GM12801 (cell line): Measurements from ENCODE around the gene PDE1A.

Experiments
- TF ChIP-seq, protein P1 (sequence below): IDR thresholded peaks from one replicate; pipeline ENCODE4 v1.5.1; 2011; ENCODE audit warnings: control low read depth; ENCODE audit not compliant: insufficient read length; ENCODE audit errors: extremely low read depth

Gene PDE1A

DNA sequence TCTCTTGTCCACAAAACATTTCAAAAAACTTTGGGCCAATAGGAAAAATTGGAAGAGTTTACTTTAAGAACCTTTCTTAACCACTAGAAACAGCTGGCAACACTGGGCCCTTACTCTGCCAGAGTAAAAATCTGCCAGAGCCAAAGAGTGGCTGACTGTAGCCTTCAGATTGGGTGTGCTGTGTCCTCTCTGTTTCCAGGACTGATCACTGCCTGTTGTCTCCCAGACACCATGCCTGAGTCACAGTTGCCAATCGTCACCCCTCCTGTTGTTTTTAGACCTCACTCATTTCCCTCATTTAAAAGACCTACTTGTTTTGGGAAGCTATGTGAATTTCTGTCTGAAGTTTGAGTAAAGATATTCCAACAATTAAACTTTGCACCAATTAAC is 282.1 kb downstream of the PDE1A start:
- TF ChIP-seq, protein P1, sequence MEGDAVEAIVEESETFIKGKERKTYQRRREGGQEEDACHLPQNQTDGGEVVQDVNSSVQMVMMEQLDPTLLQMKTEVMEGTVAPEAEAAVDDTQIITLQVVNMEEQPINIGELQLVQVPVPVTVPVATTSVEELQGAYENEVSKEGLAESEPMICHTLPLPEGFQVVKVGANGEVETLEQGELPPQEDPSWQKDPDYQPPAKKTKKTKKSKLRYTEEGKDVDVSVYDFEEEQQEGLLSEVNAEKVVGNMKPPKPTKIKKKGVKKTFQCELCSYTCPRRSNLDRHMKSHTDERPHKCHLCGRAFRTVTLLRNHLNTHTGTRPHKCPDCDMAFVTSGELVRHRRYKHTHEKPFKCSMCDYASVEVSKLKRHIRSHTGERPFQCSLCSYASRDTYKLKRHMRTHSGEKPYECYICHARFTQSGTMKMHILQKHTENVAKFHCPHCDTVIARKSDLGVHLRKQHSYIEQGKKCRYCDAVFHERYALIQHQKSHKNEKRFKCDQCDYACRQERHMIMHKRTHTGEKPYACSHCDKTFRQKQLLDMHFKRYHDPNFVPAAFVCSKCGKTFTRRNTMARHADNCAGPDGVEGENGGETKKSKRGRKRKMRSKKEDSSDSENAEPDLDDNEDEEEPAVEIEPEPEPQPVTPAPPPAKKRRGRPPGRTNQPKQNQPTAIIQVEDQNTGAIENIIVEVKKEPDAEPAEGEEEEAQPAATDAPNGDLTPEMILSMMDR: no peak

DNA sequence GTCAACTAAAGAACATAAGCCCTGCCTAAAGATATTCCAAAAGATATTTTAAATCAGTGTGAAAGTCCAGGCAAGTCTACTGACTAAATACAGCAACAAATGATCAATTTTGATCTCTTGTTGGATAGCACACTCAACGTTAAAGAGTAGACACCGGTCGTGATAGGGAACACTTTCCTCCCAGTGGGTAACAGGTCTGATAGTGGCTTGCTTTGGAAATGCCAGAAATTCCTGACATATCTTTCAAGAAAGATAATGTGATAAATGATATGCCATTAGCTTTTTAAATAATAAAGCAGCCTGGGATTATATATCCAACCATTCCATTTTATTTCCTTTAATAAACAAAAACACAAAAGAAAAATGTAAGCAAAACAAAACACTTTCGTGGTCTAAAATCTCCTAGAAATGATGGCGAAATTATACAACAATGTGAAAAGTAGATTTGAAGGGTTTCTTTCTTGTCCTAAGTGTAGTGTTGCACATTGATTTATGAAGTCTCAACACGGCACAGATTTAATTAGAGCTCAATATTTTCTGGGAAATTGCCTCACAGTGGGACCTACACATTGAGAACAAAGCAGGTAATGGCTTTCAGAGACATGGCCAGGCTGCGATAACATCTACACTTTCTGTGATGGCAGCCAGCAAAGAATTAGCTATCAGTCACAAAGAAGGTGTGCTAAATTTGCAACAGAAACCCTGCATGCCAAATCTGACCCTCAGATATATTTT is 282.6 kb downstream of the PDE1A start:
- TF ChIP-seq, protein P1: no peak

DNA sequence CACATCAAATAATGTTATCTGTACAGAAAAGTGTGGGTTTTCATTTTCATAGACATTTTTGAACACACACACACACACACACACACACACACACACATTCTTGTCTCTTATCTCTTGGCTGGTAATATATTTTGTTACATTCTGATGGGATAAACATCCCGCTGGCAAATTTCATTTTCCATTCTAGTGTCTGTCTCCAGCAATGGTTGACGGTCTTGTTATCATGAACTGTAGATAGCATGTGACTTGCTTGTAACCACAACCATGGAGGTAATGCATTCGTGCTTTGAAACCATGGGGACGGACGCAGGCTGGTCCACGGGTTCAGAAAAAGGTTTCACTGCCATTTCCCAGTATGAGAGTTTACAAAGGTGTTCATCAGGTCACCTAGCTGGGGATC is 284.8 kb downstream of the PDE1A start:
- TF ChIP-seq, protein P1: no peak

DNA sequence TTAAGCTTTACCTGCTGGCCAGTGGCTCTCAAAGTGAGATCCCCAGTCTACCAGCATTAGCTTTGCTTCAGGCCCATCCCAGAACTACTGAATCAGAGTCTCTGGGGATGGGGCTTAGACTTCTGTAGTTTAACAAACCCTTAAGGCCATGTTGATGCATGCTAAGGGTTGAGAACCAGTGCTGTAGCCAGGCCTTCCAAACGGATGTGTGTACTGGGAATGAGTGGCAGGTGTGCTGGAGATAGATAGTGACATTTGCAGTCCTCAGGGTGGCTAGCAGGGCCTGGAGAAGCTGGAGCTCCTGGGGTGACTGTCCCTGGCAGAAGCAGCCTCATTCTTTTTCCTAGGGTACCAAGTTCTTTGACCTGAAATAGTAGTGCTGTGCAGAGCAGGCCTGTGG is 292.6 kb downstream of the PDE1A start:
- TF ChIP-seq, protein P1: no peak

DNA sequence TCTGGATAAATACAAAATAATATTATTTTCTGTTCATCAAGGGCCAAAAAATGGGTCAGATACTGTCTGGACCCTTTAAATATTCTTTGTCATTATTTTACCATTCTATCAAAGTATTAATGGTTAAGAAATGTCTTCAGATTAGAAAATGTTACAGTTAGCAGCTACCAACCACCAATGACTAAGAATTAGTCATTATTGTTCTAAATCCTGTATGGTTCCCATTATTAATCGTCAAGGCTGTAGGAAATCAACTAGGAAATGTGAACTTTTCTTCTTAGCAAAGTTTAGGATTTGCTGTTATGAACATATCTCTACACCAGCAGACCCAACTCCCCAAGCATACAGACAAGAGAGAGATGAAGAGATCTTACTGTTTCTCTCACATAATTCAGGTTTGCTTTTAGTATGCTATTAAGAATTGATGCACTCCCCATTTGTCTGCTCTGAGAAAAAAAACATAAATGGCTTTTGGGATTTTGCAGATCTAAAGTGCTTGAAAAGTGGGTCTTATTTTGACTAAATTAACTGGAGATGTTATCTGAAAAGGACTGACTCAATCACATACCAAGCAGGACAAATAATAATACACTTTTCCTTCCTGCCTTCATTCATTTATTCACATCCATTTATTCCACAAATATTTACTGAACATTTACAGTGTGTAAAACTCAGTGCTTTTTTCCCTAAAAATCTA is 293.5 kb downstream of the PDE1A start:
- TF ChIP-seq, protein P1: no peak

DNA sequence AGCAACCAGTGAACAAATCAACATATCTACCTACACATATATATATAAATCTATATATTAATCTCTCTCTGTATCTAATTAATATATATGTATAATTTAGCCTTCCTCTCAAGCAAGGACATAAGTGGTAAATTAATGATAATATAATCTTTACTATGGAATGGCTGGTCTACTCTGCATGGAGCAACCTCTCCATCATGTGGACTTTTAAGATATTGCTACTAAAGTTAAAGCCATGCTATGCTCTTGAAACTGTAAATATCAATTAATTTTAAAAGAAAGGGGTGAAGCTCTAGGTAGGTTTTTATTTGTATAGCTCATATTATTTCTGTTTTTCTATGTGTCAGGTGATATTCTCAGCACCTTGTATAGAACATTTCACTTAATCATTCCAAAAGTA is 294.2 kb downstream of the PDE1A start:
- TF ChIP-seq, protein P1: no peak

DNA sequence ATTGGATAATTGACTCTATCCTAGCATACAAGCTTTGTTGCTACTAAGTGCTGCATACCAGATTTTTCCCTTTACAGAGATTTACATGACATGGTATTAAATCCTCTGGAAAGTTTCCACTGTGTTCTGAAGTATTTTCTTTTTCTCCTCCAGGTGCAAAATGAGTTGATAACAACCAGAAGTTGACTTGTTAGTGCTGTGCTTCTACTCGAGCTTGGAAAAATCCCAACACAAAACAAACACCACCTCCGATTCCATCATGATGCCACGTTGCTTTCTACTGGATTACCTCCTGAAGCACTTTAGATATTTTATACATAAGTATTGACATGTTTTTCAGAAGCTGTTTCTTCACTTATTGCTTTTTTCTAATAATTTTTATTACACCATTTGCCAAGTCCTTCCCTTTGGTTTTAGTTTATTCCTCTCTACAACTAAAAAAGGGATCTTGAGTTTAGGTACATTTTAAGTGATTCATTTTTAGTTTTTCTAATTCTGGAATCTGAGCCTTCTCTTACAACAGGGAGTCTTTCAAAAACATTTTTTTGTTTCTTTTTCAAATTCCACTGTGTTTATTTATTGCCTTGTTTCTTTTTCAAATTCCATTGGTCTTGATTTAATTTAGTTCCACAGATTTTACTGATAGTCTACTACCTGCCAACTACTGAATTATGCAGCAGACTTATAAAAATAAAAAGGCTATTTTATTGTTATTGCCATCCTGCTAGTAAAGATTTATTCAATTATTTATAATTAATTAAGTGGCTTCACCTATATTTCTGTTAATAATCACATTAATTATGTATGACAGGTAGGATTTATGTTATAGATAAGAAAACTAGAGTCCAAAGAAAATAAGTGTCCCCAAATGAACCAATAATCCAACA is 297.8 kb downstream of the PDE1A start:
- TF ChIP-seq, protein P1: no peak
